IgD-negative memory B cell (primary cell): ENCODE results near the gene ACOX3. TPM values are rescaled to one million over a fixed set of nuclear protein-coding genes. Genes with fewer than 3 reads are reported as not detected.
A peak's percentile ranks its signal among the peaks of the same experiment; 100 is the strongest.

Experiments
- H3K27ac Mint-ChIP-seq, 3 donors: one replicate each; pipeline ENCODE4 v1.8.0; 2020 to 2022; ENCODE audit warnings: mild to moderate bottlenecking in 3 of 3, mixed read lengths in 3 of 3, moderate library complexity in 1 of 3
- H3K27me3 Mint-ChIP-seq: one replicate; pipeline ENCODE4 v1.8.0; 2021; ENCODE audit warnings: mixed read lengths
- H3K36me3 Mint-ChIP-seq: one replicate; pipeline ENCODE4 v1.8.0; 2020; ENCODE audit warnings: mild to moderate bottlenecking, mixed read lengths
- H3K4me1 Mint-ChIP-seq, 3 donors: one replicate each; pipeline ENCODE4 v1.8.0; 2020 to 2022; ENCODE audit warnings: mixed read lengths in 3 of 3, mild to moderate bottlenecking in 1 of 3
- H3K4me3 Mint-ChIP-seq, 4 donors: one replicate each; pipeline ENCODE4 v1.8.0; 2020 to 2022; ENCODE audit warnings: mild to moderate bottlenecking in 4 of 4, mixed read lengths in 4 of 4, moderate library complexity in 3 of 4
- H3K9me3 Mint-ChIP-seq, 3 donors: one replicate each; pipeline ENCODE4 v1.8.0; 2020 to 2021; ENCODE audit warnings: mixed read lengths in 3 of 3, mild to moderate bottlenecking in 1 of 3
- polyA plus RNA-seq: library from polyadenylated mRNA; unstranded; fragments of 300-500 nt; fragmentation: Illumina TruSeq; gene quantifications from one replicate; pipeline ENCODE4 v1.2.3, GENCODE V29; 2021

The ACOX3 gene
- polyA plus RNA-seq, 1 donor from 2014 or later: 13.1 TPM

GRCh38 chr4:8338351-8338961, 102.1 kb downstream of the ACOX3 start:
- peaks cover 0 to 2% (median 0%) of the 10 kb centered on the region in 3 donors for H3K4me1 Mint-ChIP-seq
- peak overlapping the region in 1 of 3 donors; percentile 37 for H3K27ac Mint-ChIP-seq
- peaks cover 2% of the 10 kb centered on the region for H3K36me3 Mint-ChIP-seq
- H3K4me3 Mint-ChIP-seq: no peak overlapping the region
- peaks cover 1% of the 10 kb centered on the region for H3K27me3 Mint-ChIP-seq
- H3K9me3 Mint-ChIP-seq: peaks cover 3 to 15% (median 12%) of the 10 kb centered on the region in 3 donors

DNA sequence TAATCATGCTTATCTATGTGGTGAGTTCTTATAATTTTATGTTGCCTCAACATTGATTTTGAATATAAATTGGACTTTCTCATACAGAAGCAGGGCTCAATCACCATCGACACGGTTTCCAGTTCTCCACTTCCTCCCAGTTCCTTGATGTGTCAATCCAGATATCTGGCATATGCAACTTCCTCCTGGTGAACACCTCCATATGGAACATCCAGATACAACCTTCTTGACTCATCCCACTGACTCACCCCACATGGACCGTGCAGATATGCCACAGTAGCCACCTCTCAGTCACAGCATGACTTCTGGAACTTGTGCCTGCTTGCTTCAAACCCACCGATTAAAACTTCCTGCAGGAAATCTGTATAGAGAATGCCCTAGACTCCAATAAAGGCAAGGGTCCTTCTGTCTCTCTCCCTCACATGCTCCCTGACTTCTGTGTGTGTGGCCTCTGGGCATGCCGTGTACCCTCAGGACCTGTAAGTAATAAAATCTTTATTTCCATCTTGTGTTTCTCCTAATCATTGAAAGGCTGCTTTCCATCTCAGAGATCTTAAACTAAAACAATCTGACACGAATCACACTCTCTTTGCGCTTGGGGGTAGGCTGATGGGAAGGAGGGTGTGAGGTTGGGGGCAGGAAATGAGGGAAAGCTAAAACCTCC, 104.0 kb downstream of the ACOX3 start:
- no peak overlapping the region for H3K4me3 Mint-ChIP-seq
- H3K9me3 Mint-ChIP-seq: peaks cover 3 to 24% (median 12%) of the 10 kb centered on the region in 3 donors
- H3K27ac Mint-ChIP-seq: no peak overlapping the region
- H3K27me3 Mint-ChIP-seq: peaks cover 4% of the 10 kb centered on the region
- H3K4me1 Mint-ChIP-seq: peaks cover 0 to 2% (median 0%) of the 10 kb centered on the region in 3 donors
- H3K36me3 Mint-ChIP-seq: no peaks in the 10 kb centered on the region

- H3K36me3 Mint-ChIP-seq: no peaks in the 10 kb centered on the region
- no peak overlapping the region for H3K4me3 Mint-ChIP-seq
- no peak overlapping the region for H3K27ac Mint-ChIP-seq
- H3K27me3 Mint-ChIP-seq: peaks cover 4% of the 10 kb centered on the region
- H3K9me3 Mint-ChIP-seq: peaks cover 3 to 24% (median 12%) of the 10 kb centered on the region in 3 donors
- H3K4me1 Mint-ChIP-seq: peaks cover 0 to 2% (median 0%) of the 10 kb centered on the region in 3 donors
Measured at GRCh38 chr4:8335848-8336247, 104.7 kb downstream of the ACOX3 start.

DNA sequence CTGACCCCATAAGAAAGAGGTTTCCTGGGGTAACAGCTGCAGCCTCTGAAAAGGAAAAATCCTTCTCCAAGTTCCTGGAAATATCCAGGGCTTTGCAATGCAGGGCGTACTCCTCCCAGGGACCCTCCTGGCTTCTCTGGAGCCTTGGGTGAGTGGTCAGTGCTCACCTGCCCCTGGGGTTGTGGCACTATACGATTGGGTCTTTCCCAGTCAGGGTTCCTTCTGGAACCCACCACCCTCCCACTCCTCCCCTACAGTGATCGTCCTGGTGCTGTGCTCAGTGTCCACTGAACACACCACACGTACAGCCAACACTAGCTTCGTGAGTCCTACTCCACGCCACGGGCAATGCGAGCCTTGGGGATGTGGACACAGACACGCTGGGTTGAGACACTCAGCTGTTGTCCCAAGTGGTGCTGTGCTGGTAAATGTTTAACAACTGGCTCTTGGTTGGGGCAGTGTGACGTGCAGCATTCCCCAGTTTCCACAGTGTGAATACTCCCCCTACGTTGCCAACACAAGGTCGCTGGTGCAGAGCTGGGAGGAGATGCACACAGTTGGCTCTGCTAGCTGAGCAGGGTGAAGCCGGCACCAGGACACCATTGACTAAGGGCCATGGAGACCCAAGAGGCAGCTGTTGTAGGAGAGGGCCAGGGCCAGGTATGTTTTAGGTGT, 105.6 kb downstream of the ACOX3 start:
- H3K27ac Mint-ChIP-seq: no peak overlapping the region
- H3K4me3 Mint-ChIP-seq: no peak overlapping the region
- peaks cover 4% of the 10 kb centered on the region for H3K27me3 Mint-ChIP-seq
- H3K4me1 Mint-ChIP-seq: peaks cover 0 to 2% (median 0%) of the 10 kb centered on the region in 3 donors
- no peaks in the 10 kb centered on the region for H3K36me3 Mint-ChIP-seq
- peaks cover 3 to 24% (median 12%) of the 10 kb centered on the region in 3 donors for H3K9me3 Mint-ChIP-seq

GRCh38 chr4:8333726-8334460, 106.6 kb downstream of the ACOX3 start:
- Mint-ChIP-seq H3K9me3 (peaks cover 3 to 24% (median 10%) of the 10 kb centered on the region in 3 donors), H3K27me3 (peaks cover 4% of the 10 kb centered on the region), H3K27ac (no peak overlapping the region), H3K36me3 (no peaks in the 10 kb centered on the region), H3K4me1 (no peaks in the 10 kb centered on the region), H3K4me3 (no peak overlapping the region)

- no peaks in the 10 kb centered on the region for H3K4me1 Mint-ChIP-seq
- peaks cover 3 to 24% (median 6%) of the 10 kb centered on the region in 3 donors for H3K9me3 Mint-ChIP-seq
- no peaks in the 10 kb centered on the region for H3K36me3 Mint-ChIP-seq
- no peak overlapping the region for H3K27ac Mint-ChIP-seq
- peaks cover 5% of the 10 kb centered on the region for H3K27me3 Mint-ChIP-seq
- peak overlapping the region in 1 of 4 donors; percentile 54 for H3K4me3 Mint-ChIP-seq
Measured at GRCh38 chr4:8332891-8333331, 107.6 kb downstream of the ACOX3 start.

GRCh38 chr4:8332038-8332857, 108.3 kb downstream of the ACOX3 start:
- H3K27ac Mint-ChIP-seq: no peak overlapping the region
- H3K36me3 Mint-ChIP-seq: no peaks in the 10 kb centered on the region
- H3K4me1 Mint-ChIP-seq: no peaks in the 10 kb centered on the region
- peaks cover 5% of the 10 kb centered on the region for H3K27me3 Mint-ChIP-seq
- H3K4me3 Mint-ChIP-seq: no peak overlapping the region
- H3K9me3 Mint-ChIP-seq: peaks cover 3 to 24% (median 6%) of the 10 kb centered on the region in 3 donors

DNA sequence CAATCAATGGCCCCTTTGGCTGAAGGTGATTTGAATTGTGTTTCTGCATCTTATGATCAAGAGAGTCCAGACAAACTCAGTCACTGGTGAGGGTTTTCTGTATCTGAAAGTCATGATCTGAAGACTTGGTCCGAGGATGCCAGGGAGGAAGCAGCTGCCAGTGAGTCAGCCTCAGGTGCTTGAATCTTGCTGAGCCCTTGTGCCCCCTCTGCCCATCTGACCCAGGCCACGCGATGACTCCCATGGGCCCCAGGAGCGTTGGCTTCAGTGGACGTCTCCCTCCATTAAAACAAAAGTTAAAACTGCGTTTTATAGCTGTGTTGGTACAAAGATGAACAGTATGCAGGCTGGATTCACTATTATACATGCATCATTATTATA, 109.0 kb downstream of the ACOX3 start:
- H3K9me3 Mint-ChIP-seq: peaks cover 0 to 20% (median 2%) of the 10 kb centered on the region in 3 donors
- no peak overlapping the region for H3K4me3 Mint-ChIP-seq
- H3K27ac Mint-ChIP-seq: no peak overlapping the region
- no peaks in the 10 kb centered on the region for H3K36me3 Mint-ChIP-seq
- no peaks in the 10 kb centered on the region for H3K4me1 Mint-ChIP-seq
- H3K27me3 Mint-ChIP-seq: peaks cover 5% of the 10 kb centered on the region

DNA sequence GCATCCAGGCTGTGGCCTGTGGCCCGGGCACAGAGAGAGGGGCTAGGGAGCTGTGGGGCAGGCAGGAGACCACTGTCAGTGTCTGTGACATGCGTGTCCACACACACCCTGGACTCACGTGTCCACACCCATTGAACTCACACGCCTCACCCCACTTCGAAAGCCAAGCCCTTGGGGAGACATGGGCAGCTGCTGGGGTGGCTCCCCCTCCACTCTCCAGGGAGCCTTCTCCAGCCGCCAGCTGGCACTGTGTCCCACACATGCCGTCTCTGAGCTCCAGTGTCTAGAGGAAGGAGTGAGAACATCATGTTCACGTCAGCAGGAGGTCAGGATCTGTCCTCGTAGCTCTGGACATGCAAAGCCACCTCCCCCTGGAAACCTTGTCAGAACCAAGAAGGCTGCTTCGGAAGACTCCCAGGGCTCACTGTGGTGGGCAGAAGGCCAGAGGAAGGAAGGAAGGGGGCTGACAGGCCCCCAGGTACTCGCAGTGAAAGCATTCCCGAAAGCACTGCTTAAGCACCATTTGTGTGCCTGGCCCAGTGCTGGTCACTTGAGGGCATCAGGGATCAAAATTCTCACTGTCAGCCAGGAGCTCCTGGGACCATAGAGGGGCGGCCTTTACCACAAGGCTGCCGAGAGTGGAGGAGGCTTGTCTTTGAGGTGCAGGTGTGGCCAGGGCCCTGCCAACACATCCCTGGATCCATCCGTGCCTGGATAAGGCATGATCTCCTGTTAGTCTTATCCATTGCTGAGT, 109.5 kb downstream of the ACOX3 start:
- Mint-ChIP-seq H3K4me3 (no peak overlapping the region), H3K27me3 (peaks cover 4% of the 10 kb centered on the region), H3K36me3 (no peaks in the 10 kb centered on the region), H3K9me3 (peaks cover 0 to 14% (median 0%) of the 10 kb centered on the region in 3 donors), H3K27ac (no peak overlapping the region), H3K4me1 (no peaks in the 10 kb centered on the region)

- Mint-ChIP-seq H3K4me1 (no peaks in the 10 kb centered on the region), H3K27ac (no peak overlapping the region), H3K9me3 (peaks cover 0 to 9% (median 0%) of the 10 kb centered on the region in 3 donors), H3K36me3 (no peaks in the 10 kb centered on the region), H3K27me3 (peaks cover 4% of the 10 kb centered on the region), H3K4me3 (no peak overlapping the region)
Measured at GRCh38 chr4:8329859-8330761, 110.4 kb downstream of the ACOX3 start.

- H3K4me3 Mint-ChIP-seq: no peak overlapping the region
Measured at GRCh38 chr4:8329560-8329858, 111.0 kb downstream of the ACOX3 start.

GRCh38 chr4:8328866-8329559, 111.5 kb downstream of the ACOX3 start:
- Mint-ChIP-seq H3K9me3 (peaks cover 0 to 9% (median 0%) of the 10 kb centered on the region in 3 donors), H3K27me3 (peaks cover 7% of the 10 kb centered on the region), H3K4me3 (no peak overlapping the region), H3K27ac (no peak overlapping the region), H3K36me3 (no peaks in the 10 kb centered on the region), H3K4me1 (no peaks in the 10 kb centered on the region)

More at GRCh38 chr4:8329560-8329858, 111.0 kb downstream of the ACOX3 start:
- Mint-ChIP-seq H3K36me3 (no peaks in the 10 kb centered on the region), H3K27ac (no peak overlapping the region), H3K9me3 (peaks cover 0 to 9% (median 0%) of the 10 kb centered on the region in 3 donors), H3K27me3 (peaks cover 4% of the 10 kb centered on the region), H3K4me1 (no peaks in the 10 kb centered on the region)
